Raji (cell line): ENCODE results near the gene ASTN2.

Experiments
- POLR2A ChIP-seq: IDR thresholded peaks from 2 replicates; pipeline ENCODE4 v1.6.1; 2011; ENCODE audit warnings: low read depth, low read length, control low read depth; ENCODE audit not compliant: insufficient read depth

Gene ASTN2

GRCh38 chr9:117073071-117073470, 341.8 kb downstream of the ASTN2 start:
- TF ChIP-seq POLR2A, result no peak

DNA sequence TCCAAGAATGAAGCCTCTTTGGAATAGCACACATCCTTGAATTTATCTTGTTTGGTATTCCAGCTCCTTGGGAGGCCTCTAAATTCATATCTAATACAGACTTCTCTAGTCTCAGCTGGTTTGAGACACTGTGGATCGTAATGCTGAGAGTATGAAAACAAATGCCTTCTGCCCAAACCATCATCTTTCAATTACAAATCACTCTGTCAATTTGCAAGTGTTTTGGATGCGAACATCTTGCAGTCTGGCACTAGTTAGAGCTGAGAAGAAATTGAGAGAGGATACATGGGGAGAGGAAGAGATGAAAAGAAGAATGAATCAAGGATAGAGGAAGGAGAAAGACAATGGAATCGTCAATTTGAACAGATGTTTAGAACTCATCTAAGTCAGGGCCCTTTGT, 342.6 kb downstream of the ASTN2 start:
- TF ChIP-seq POLR2A, result no peak

GRCh38 chr9:117063721-117064471, 351.0 kb downstream of the ASTN2 start:
- no peak for TF ChIP-seq POLR2A

GRCh38 chr9:117060963-117061362, 353.9 kb downstream of the ASTN2 start:
- TF ChIP-seq POLR2A, result no peak

DNA sequence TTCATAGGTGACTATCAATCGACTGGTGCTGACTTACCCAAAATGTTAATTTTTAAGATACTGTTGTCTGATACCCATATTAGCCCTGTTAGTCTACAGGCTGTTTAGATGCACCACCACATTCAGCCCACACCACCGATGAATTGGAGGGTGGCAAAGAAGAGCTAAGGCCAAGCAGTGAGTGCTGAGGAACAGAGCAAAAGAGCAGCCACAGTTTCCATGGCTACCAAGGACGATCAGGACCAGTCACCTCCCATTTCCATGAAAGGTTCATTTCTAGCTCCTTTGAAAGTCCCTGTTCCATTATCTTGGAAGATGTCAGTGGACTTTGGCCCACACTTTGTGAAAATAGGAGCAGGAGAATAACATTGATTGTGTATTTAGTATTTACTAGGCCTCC, 364.9 kb downstream of the ASTN2 start:
- TF ChIP-seq POLR2A, result no peak

DNA sequence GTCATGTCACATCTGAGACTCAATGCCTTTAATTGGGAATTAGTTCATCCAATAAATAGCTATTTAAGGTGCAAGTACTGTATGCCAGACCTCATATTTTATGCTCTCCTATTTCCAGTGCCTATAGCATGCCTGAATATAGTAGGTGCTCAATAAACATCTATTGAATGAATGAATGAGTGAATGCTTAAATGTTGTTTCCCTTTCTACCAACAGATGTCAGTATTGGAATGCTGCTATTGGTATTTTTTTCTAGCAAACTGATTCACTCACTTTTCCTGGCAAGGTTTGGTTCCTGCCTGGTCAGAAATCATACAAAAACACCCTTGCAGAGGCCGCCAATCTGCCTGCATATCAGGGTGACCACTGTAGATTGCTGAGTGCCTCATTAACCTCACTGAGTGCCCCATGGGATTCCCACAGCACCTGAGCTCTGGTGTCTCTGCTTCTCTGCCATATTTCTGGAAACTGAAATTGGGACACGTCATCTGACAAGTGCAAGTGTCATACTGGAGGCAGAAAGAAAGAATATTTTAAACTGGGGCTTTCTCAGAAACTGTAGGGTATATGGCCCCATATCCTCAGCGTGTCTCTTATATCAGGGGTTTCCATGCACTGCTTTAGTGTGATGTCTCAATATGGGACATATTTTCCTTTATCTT, 368.1 kb downstream of the ASTN2 start:
- TF ChIP-seq POLR2A, result no peak

DNA sequence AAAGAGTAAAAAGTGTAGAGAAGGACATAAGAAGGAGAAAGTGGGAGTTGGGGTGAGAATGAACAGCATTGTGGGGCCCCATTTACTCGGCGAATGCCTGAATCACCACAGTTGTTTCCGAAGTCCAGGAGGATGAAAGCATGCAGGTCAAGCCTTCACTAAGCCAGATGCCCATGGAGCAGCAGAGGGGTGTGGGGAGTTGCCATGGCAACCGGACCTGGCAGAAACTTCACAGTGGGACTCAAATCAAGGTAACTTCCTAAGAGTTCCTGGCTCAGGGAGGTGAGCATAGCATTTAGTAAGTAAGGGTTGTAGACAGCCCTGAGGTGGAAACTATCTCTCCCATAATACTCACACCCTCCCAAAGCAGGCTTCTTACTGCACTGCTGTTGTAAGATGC, 370.6 kb downstream of the ASTN2 start:
- no peak for TF ChIP-seq POLR2A

GRCh38 chr9:117043159-117043558, 371.7 kb downstream of the ASTN2 start:
- no peak for TF ChIP-seq POLR2A

DNA sequence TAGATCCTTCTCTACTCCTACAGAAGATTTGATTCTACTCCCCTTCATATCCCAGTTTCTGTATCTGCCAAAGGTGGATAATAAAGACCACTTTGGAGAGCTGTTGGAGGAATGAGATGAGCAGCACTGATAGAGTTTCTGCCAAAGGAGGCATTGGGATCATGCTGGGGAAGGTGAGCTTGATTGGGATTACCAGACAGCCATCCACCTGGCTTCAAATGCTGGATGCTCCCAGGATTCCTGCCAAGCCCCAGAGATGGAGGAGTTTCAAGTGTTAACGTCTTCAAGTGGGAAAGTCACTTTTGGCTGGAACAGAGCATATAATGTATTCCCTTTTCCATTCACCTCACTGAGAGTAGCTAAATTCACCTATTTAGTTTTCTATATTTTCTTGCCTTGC, 379.3 kb downstream of the ASTN2 start:
- TF ChIP-seq POLR2A, result no peak

DNA sequence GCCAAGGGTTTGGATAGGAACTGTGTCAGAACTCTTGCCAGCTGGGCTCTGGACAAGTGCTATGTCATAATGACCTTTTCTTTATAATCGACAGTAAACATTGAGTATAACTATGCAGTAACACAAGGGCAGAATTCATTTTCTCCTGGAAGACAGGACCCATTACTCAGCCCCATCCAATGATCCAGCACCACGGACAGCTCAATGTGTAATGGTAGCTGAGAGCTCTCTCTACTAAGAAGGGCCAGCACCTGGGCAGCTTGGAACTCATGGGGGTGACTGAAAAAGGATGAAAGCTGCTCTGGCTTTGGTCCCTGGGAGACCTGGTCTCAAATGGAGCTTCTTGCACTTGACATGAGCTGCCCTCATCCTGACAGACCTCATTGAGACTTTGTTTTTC, 380.0 kb downstream of the ASTN2 start:
- no peak for TF ChIP-seq POLR2A

DNA sequence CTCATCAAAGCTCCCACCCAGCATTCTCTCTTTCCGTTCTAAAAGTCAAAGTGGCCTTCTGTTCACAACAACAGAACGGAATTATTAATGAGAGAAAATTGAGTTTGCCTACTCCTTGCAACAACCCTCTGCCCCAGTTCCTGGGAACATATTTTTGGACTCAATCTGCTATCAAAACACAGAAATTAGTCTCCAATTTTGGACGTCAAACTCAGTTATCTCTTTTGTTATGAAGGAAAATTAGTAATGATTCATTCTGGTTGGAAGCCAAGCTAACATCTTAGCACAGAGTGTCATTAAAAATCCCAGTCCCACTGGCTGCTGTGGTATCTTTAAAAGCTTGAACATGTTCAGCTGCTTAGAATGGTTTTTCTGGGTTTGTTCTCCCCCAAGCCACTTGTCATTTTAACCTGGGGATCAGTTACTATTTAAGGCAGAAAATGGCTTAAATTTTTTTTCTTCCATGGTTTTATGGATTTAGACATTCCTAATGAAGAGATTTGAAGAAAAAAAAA, 384.5 kb downstream of the ASTN2 start:
- TF ChIP-seq POLR2A, result no peak

DNA sequence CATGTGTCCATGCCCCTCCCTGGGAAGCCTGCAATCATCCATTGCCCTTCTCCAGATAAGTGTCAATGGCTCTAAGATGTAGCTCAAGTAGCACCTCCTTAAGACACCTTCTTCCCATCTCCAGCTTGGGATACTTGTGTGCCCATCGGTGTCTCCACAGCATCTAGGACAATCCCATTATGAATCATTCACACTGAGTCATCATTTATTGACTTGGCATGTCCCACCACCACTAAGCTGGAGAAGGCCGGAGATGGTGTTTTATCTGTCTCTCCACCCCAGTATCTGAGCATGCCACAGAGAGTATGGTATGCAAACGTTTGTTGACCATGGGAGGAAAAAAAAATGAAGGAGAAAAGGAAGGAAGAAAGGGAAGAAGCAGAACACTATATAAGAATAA, 385.5 kb downstream of the ASTN2 start:
- TF ChIP-seq POLR2A, result no peak

DNA sequence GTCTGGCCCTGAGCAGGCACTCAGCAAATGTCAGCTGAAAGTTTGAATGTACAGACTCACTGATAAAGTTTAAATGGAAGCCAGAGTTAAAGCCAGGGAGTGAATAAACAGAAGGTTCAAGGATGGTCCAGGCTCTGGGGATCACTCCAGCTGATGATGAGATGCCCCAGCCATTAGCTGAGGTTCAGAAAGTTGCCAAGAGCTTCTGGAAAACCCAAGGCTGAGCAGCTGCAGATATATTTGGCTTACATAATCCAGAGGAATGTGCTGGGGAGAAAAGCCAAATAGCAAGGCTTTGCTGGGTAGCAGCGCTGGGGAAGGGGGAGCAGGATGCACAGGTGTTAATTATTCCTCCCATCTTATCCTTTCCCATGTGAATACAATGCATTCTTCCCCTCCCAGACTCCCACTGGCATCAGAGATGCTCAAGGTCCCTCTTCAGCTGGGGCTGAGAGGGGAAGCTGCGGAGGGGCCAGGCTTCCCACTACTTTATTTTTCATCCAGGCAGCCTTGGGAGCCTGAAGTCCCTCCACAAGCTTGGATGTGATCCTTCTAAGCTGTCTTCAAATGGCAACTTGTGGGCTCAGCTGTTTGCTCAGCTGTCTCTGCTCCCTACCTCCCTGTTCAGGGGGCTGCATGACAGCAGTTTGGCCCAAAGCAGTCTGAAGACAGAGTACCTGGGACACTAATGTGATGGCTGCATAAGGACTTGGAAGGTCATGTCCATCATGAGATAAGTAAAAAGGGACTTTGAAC, 386.6 kb downstream of the ASTN2 start:
- no peak for TF ChIP-seq POLR2A

DNA sequence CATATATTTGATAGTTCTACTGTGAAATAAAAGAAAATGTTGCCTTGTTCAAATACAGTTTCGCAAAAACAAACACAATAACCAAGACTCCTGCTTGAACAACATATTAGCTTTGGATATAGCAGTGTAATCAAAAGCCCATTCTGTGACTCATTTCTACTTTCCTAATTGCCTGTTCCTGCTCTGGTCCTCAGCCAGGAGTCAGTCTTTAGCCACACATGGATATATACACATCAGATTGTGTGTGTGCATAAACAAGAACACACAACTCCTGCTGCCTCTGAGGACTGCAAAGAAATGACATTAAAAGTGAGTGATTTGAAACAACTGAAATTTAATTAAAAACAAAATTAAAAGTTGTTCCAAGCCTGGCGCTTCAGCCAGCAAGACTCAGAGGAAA, 393.0 kb downstream of the ASTN2 start:
- TF ChIP-seq POLR2A, result no peak

- no peak for TF ChIP-seq POLR2A
Observed at GRCh38 chr9:117018966-117019617, 395.8 kb downstream of the ASTN2 start.
